Left forelimb (tissue), 1 donor: Measurements from ENCODE around the gene USP9X.
"Not testable (repeated sequence)": the region's sequence is repeated elsewhere in the genome, so short reads cannot be mapped to it uniquely, and the experiment has no call there.

ENCODE experiments used
- DNase-seq: peaks from one replicate; pipeline ENCODE4 v3.0.0-alpha.2; 2018; ENCODE audit warnings: low spot score

The USP9X gene, protein sequence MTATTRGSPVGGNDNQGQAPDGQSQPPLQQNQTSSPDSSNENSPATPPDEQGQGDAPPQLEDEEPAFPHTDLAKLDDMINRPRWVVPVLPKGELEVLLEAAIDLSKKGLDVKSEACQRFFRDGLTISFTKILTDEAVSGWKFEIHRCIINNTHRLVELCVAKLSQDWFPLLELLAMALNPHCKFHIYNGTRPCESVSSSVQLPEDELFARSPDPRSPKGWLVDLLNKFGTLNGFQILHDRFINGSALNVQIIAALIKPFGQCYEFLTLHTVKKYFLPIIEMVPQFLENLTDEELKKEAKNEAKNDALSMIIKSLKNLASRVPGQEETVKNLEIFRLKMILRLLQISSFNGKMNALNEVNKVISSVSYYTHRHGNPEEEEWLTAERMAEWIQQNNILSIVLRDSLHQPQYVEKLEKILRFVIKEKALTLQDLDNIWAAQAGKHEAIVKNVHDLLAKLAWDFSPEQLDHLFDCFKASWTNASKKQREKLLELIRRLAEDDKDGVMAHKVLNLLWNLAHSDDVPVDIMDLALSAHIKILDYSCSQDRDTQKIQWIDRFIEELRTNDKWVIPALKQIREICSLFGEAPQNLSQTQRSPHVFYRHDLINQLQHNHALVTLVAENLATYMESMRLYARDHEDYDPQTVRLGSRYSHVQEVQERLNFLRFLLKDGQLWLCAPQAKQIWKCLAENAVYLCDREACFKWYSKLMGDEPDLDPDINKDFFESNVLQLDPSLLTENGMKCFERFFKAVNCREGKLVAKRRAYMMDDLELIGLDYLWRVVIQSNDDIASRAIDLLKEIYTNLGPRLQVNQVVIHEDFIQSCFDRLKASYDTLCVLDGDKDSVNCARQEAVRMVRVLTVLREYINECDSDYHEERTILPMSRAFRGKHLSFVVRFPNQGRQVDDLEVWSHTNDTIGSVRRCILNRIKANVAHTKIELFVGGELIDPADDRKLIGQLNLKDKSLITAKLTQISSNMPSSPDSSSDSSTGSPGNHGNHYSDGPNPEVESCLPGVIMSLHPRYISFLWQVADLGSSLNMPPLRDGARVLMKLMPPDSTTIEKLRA (N-terminal part only)

DNA sequence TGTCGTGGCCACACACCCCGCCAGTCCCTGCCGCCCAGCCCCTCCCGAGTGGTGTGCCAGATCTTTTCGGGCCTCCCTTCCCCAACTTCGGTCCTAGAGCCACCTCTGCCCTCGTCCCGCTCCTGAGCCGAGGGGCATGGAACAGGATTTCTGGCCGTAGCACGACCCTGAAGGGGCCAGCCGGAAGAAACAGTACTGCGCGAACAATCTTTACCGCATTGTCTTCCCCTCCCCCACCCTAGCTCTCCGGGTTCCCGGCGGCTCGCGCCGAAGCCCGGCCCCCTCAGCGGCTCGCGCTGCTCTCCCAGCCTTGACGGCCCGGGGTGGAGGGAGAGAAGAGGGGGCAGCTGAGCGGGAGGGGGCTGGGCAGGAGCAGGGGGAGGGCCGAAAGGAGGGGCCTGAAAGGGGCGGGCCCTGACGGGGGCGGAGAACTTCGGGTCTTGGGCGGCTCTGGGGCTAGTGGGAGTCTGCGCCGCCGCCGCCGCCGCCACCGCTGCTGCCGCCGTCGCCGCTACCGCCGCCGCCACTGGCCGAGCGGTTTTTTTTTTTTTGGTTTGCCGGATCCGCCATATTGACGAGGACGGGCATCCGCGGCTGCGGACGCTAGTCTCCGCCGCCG is at the start of gene USP9X:
Gene USP9X (plus strand): TSS at position 553 of the 619 bp plus-strand sequence. CDS start 38,184 bp downstream, outside the sequence.
- DNase-seq = peak; percentile 91

DNA sequence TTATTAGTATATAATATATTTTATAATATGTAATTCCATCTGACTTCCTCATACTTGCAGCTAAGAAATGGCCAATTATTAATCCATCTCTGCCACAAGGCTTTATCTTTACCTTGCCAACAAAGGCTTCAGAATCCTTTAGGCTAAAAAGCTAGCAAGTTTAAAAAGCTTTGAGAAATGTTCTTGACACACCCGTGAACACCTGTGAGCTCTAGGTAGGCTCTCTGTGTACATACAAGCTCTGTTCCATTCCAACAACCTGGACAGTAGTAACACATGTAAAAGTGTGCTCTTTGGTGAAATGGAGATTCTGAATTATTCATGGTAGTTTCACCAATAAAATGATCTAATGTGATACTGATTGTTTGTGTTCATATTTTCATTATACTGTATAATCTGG is 49.7 kb upstream of the USP9X start:
- no peak for DNase-seq

DNA sequence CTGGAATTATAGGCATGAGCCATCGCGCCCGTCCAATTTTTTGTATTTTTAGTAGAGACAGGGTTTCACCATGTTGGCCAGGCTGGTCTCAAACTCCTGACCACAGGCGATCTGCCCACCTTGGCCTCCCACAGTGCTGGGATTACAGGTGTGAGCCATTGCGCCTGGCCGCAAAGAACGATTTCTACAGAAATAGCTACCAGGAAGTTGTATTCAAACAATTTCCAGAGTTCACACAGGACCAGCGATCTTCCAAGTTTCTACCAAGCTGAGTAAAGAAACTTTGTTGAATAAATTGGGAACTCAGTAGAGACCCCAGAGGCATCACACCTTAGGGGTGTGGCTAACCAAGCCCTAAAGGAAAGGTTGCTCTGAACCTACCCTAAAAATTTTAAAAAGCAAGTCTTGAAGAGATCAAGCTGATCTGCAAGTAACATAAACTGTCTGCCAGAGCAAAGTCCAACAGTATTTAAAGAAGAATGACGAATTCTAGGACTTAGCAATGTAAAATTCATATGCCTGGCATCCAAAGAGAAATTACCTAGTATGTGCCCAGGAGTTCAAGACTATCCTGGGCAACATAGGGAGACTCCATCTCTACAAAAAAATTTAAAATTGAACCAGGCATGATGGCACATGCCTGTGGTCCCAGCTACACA is 48.4 kb upstream of the USP9X start:
- no peak for DNase-seq

DNA sequence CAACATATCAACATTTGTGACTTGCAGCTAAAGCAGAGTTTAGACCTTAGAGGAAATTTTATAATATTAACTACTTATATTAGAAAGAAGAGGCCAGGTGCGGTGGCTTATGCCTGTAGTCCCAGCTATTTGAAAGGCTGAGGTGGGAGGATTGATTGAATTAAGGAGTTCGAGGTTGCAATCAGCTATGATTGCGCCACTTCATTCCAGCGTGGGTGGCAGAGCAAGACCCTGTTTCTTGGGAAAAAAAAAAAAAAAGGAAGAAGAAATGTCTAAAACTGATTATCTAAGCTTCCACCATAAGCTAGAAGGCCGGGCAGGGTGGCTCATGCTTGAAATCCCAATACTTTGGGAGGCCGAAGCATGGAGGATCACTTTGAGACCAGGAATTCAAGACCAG is 42.0 kb upstream of the USP9X start:
- DNase-seq = no peak

DNA sequence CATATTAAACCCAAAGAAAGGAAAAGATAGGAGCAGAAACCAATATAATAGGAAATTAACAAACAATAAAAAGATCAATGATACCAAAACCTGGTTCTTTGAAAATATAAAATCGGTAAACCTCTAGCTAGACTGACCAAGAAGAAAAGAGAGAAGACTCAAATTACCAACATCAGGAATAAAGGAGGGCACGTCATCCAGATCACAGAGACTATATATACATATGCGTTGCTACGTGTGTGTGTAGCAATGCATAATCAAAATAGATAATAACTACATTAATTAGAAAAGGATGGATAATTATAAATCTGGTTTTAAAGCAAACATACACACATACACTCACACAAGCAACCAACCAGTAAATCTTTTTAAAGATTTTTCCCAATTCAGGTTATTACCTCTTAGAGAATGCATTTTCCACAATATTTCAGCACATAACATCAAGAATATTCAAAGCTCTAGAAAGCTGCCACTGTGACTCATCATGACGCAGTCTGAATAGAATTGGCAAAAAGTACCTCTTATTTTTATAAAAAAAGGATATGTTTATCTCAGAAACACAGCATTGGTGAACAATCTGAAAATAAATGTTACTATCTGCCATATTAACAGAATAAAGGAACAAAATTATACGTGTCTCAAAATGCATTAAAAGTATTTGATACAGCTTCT is 41.4 kb upstream of the USP9X start:
- no peak for DNase-seq

DNA sequence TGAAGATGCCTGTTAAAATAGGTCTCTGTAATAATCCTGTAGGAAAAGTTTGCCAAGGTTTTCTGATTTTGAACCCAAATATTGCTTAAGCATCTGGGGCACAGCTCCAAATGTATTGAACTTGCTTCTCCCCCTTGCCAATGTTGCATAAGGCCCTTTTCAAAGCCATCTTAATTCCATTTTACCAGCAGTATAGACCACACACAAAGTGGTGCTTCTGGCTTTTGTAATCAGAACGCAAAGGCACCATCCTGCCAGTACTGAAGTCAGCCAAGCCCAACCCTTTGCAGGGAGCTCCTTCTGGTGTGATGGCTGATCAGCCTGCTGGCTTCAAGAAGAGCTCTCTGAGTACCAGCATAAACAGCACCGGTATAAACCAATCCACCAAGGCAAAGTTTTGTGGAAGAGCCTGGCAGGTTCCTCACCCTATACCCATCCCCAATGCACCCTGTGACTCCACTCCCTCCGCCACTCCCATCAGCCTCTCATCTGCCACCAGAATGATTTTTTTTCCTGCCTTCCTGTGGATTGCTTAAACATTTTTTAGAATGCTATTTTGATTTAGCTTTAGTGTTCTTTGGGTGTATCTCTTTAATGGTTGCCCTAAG is 39.2 kb upstream of the USP9X start:
- no peak for DNase-seq

DNA sequence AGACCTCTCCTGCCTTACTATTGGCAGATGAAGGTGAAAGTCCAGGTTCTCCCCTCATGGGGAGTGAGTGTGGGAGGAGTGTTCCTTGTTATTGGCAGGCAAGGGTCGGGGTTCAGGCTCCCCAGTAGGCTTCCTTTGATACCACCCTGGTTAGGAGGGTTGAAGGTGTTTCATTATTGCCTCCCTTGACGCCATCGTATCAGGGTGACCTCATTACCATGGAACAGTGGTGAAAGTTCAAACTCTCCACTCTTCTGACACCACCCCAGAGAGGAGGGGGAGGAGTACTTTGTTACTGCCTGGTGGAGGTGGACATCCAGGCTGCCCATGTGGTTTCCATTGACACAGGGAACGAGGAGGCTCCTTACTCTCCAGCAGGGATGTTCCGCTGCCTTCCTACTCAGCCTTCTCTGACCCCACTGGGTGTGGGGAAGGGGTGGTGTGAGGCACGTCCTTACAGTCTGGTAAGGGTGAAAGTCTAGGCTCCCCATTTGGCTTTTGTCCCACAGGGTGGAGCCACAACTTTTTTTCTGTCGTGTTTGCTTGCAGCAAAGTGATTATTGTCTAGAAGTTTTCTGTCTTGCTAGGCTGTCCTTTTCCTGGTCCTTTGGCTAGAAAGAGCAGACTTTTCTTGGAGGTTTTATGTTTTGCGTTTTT is 37.2 kb upstream of the USP9X start:
- DNase-seq = no peak

DNA sequence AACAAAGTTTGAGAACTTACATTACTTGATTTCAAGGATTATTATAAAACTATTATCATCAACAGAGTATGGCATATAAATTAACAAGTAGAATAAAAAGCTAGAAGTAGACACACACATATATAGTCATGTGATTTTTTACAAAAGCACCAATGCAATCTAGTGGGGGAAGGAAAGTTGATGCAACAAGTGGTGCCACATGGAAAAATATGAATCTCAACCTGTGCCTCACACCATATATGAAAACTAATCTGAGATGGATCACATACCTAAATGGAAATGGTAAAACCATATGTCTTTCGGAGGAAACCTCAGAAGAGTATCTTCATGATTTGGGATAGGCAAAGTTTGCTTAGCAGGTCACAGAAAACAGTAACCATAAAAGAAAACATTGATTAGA is 34.9 kb upstream of the USP9X start:
- no peak for DNase-seq

DNA sequence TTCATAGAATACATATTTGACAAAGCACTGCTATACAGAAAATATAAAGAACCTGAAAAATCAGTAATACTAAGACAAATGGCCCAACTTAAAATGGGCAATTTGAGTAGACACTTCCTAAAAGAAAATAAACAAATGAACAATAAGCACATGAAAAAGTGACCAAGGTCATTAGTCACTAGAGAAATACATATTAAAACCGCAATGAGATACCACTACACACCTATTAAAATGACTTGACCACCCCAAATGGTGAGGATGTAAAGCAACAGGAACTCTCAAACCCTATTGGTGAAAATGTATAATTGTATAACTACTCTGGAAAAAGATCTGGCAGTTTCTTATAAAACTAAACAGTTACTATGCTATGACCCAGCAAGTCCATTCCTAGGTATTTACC is 34.0 kb upstream of the USP9X start:
- no peak for DNase-seq

DNA sequence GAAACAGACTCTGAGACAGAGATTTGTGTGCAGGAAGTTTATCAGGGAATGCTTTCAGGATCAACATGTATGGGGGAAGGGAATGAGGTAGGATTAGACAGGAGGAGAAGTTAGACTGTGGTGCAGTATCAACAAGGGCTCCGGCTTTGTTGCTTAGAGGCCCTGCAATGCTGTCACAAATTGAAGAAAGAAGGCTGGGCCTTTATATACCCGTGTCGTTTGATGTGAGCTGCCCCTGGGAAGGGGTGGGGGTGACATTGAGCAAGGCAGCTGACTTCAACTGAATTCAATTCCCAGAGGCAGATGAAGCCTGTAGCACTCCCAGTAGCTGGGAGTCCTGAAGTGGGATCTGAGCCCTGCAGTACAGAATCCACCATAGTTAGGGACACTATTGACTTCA is 29.5 kb upstream of the USP9X start:
- DNase-seq = no peak

DNA sequence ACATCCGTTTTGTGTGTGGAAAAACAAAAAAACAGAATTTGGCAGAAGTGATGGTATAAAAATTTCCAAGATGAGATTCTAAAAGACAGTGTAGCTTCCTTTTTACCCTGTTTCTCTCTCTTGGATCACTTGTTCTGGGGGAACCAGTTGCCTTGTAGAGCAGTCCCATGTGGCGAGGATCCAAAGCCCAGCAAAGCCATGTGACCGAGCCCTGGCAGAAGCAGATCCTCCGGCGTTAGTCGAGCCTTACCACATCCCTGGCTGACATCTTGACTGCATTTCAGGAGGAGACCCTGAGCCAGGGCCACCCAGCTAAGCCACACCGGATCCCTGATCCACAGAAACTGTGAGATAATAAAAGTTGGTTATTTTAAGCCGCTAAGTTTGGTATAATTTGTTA is 22.0 kb upstream of the USP9X start:
- DNase-seq = not testable (repeated sequence)

DNA sequence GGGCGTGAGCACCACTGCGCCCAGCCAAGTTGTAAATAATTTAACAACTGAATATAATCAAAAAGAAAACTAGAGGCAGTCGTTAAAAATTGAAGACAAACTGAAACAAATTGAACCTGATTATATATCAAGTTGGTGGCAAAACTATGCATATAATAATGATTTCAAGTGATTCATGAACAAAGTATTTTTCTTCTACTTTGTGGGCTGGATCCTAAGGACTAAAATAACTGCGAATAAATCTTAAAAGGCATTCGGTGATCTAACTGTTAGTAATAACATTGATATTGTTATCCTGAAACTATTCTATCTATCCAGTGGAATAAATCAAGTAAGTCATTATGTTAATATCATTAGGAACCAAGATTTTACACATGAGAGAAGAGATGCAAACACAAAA is 21.2 kb upstream of the USP9X start:
- DNase-seq = no peak

DNA sequence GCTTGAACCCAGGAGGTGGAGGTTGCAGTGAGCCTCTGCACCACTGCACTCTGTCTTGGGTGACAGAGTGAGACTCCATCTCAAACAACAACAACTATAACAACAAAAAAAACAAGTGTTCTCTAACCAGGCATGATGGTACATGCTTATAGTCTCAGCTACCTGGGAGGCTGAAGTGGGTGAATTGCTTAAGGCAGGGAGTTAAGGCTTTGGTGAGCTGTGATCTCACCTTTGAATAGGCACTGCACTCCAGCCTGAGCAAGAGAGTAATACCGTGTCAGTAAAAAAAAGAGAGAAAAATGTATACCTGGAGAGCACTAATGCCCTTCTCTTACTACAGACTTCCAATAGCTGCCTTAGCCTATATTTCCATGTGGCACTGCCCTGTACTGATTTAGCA is 18.9 kb upstream of the USP9X start:
- no peak for DNase-seq

DNA sequence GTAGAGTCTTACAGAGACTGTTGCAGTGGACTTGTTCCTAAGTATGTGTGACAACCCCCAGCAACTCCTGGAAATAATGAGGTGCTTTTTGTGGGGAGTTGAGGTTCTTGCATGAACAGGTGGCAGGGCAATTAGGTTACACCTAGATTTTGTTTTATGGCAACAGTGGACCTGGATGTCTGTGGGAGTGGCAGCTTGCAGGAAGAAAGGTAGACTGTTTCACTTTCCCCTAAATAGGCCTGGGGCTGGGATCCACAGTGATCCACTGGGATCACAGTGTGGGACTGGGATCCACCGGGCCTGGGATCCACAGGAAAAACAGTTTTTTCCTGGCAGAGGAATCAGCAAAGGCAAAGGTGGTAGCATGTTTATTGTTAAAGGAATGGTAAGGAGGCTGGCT is 18.3 kb upstream of the USP9X start:
- no peak for DNase-seq

DNA sequence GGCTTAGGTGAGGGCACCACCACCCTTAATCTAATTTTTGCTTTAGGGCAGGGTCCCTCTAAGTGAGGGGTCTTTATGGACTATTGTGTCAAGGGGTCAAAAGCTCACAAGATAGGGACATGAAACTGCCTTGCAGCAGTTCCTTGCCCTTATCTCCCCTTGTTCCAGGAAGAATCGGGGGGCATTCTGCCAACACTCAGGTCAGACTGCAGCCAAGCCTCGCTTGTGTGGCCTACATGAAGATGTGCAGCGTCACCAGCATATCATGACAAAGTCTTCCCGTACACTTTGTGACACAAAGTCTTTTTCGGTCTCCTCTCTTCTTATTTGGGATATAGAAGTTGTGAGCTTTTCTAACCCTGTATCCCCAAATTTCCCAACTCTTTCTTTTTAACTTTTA is 17.5 kb upstream of the USP9X start:
- DNase-seq = no peak

DNA sequence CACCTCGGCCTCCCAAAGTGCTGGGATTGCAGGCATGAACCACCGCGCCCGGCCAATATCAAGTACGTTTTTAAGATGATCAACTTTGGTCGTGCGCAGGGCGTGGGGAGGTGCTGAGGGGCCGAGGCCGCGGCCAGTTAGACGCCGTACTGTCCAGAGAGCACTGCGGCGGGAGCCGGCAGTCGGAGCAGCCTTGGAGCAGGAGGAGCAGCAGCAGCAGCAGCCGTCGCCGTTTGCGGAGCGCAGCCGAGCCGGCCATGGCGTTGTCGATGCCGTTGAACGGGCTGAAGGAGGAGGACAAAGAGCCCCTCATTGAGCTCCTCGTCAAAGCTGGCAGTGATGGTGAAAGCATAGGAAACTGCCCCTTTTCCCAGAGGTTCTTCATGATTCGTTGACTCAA is 8.5 kb upstream of the USP9X start:
- no peak for DNase-seq

DNA sequence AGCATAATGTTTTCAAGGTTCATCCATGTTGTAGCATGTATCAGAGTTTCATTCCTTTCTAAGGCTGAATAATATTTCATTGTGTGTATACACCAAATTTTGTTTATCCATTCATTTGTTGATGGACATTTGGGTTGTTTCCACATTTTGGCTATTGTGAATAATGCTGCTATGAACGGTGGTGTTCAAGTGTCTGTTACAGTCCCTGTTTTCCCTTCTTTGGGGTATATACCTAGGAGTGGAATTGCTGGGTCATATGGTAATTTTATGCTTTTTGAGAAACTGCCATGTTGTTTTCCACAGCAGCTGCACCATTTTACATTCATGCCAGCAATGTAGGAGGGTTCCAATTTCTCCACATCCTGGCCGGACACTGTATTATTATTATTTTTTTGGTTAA is 3.4 kb upstream of the USP9X start:
- no peak for DNase-seq

DNA sequence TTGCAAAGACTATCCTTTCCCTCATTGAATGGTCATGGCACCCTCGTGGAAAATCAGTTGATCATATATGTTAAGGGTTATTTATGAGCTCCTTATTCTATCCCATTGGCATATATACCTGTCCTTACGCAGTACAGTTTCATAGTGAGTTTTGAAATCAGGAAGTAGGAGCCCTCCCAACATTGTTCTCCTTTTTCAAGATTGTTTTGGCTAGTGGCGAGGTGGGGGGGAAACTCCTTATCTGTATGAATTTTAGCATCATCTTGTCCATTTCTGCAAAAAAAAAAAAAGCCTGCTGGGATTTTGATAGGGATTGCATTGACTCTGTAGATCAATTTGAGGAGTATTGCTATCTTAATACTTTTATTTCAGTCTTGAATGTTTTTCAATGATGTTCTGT is 2.5 kb upstream of the USP9X start:
- DNase-seq = no peak

DNA sequence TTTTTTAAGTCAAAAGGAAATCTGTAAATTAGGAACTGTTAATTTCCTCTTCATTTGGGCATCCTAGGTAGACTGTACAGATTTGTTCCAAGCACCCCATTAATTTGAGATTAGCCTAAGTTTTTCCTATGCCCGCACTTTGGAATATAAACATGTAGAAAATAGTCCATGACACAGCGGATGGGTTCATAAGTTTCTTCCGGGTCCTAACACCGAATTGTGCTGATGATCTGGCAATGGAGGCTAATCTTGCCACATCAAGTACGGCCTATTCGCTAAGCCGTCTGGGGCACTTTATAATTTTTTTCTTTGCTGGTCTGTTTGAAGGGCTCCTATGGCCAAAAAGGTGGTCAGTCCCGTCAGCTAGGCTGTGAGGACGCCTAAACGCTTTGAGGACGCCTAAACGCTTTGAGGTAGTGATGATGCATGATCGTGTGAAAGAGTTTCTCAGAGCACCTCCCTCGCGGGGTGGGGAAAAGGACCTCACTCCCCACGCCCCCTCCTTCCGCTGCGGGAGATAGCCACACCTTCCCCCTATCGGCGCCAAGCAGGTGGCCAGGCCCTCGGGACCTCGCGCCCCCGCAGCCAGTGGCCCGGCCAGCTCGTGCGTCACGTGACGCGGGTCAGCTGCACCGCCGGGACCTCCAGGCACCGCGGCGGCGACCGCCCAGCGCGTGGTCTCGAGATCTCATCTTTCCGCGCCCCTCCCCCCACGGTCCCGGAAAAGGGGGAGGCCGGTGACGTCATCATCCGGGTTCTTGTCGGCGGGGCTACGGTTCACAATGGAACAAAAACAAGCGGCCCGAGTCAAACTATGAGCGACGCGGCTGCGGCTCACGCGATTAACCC is 977 bp upstream of the USP9X start:
- DNase-seq = peak; percentile 96
